Testis (tissue), 3 donors: ENCODE results near the gene SLC16A2. TPM values are rescaled to one million over a fixed set of nuclear protein-coding genes. Genes with fewer than 3 reads are reported as not detected.

Source experiments
- DNase-seq: peaks from one replicate; pipeline ENCODE4 v3.0.0-alpha.2; 2019
- H3K27ac ChIP-seq, 2 donors: fragments of 200-600 bp; sonication (generic); one replicate each; pipeline ENCODE4 v1.5.1; 2019
- H3K27me3 ChIP-seq: fragments of 200-600 bp; sonication (generic); one replicate; pipeline ENCODE4 v1.5.1; 2019
- H3K36me3 ChIP-seq: fragments of 200-600 bp; sonication (generic); one replicate; pipeline ENCODE4 v1.5.1; 2017; ENCODE audit warnings: low read depth; ENCODE audit errors: missing control alignments
- H3K4me1 ChIP-seq: fragments of 200-600 bp; sonication (generic); one replicate; pipeline ENCODE4 v1.5.1; 2019
- H3K4me3 ChIP-seq, 2 donors: fragments of 200-600 bp; sonication (generic); one replicate each; pipeline ENCODE4 v1.5.1; 2017 to 2019
- H3K9me3 ChIP-seq: fragments of 200-600 bp; sonication (generic); one replicate; pipeline ENCODE4 v1.5.1; 2017
- CTCF ChIP-seq, 3 experiments: fragments of 450-650 bp in 2 of 3; fragments of 200-600 bp in 1 of 3; sonication (generic) in 1 of 3; IDR thresholded peaks; one replicate each; pipeline ENCODE4 v1.5.1; 2016 to 2019; ENCODE audit warnings: antibody characterized with exemption in 3 of 3, mild to moderate bottlenecking in 2 of 3, moderate library complexity in 1 of 3
- POLR2A ChIP-seq: fragments of 450-650 bp; IDR thresholded peaks from one replicate; pipeline ENCODE4 v1.6.1; 2017; ENCODE audit warnings: antibody characterized with exemption, mild to moderate bottlenecking, moderate library complexity
- WGBS, 2 donors: methylation state at CpG; one replicate each; pipeline ENCODE4 v1.1.5; 2018; 5-methylcytosine and 5-hydroxymethylcytosine counted together
- intact Hi-C: fragments of 100-400 bp; cut with DNase I; formaldehyde crosslinking; loops from one replicate; pipeline ENCODE4 v1.15.1; 2023; ENCODE audit warnings: low total_unique reads
- polyA plus RNA-seq: library from polyadenylated mRNA; stranded (reverse); fragments of 350-450 nt; fragmentation: Illumina TruSeq; extraction: RNeasy Lipid Tissue Mini Kit (QIAGEN cat#74804); gene quantifications from one replicate; pipeline ENCODE4 v1.2.3, GENCODE V29; 2014; ENCODE audit warnings: low read depth, low replicate concordance; ENCODE audit not compliant: insufficient read depth
- total RNA-seq, 2 donors: library from RNA; depleted of rRNA; stranded (reverse); fragments of >200 nt; gene quantifications; one replicate each; pipeline ENCODE4 v1.2.3, GENCODE V29; 2016

Gene SLC16A2
- total and polyA plus RNA-seq, 3 donors from 2014 or later, result 2.6 to 6.7 (median 3.2) TPM

- TF ChIP-seq CTCF (IDR thresholded peaks at IDR 0.05), result no peak
- no peak for TF ChIP-seq POLR2A
- WGBS, 2 donors, result 92 to 100% methylated on average over 2 of the region's 2 CpGs
- Histone ChIP-seq H3K9me3 (no peaks in the 10 kb centered on the region), H3K36me3 (no peaks in the 10 kb centered on the region), H3K4me3 (no peak overlapping the region), H3K27me3 (no peaks in the 10 kb centered on the region), H3K4me1 (no peaks in the 10 kb centered on the region), H3K27ac (no peak overlapping the region)
- intact Hi-C loops, result no loop called here
- no peak for DNase-seq
Observed at GRCh38 chrX:74449322-74449936, 28.1 kb downstream of the SLC16A2 start.

GRCh38 chrX:74449937-74450330 lies 28.6 kb downstream of the SLC16A2 start:
- WGBS, 2 donors, result 88 to 95% methylated on average over 3 of the region's 3 CpGs
- DNase-seq, result no peak
- no peak overlapping the region for H3K27ac ChIP-seq
- H3K27me3 ChIP-seq, result no peaks in the 10 kb centered on the region
- H3K36me3 ChIP-seq, result no peaks in the 10 kb centered on the region
- H3K9me3 ChIP-seq, result no peaks in the 10 kb centered on the region
- intact Hi-C loops, result no loop called here
- H3K4me1 ChIP-seq, result no peaks in the 10 kb centered on the region
- H3K4me3 ChIP-seq, result no peak overlapping the region
- no peak for TF ChIP-seq POLR2A
- TF ChIP-seq CTCF (IDR thresholded peaks at IDR 0.05), result no peak

GRCh38 chrX:74450803-74451449 lies 29.6 kb downstream of the SLC16A2 start:
- no peak for DNase-seq
- no peak overlapping the region for H3K27ac ChIP-seq
- no peaks in the 10 kb centered on the region for H3K27me3 ChIP-seq
- TF ChIP-seq POLR2A (no peak), CTCF (IDR thresholded peaks at IDR 0.05) (no peak)
- no peaks in the 10 kb centered on the region for H3K9me3 ChIP-seq
- WGBS, 2 donors, result 89 to 100% methylated on average over 1 of the region's 1 CpG
- no peaks in the 10 kb centered on the region for H3K36me3 ChIP-seq
- no peaks in the 10 kb centered on the region for H3K4me1 ChIP-seq
- no peak overlapping the region for H3K4me3 ChIP-seq
- intact Hi-C loops, result no loop called here

GRCh38 chrX:74451450-74452198 lies 30.3 kb downstream of the SLC16A2 start:
- TF ChIP-seq POLR2A (no peak), CTCF (IDR thresholded peaks at IDR 0.05) (no peak)
- 75 to 79% methylated on average over 5 of the region's 5 CpGs for WGBS, 2 donors
- Histone ChIP-seq H3K4me1 (no peaks in the 10 kb centered on the region), H3K4me3 (no peak overlapping the region), H3K27me3 (no peaks in the 10 kb centered on the region), H3K36me3 (no peaks in the 10 kb centered on the region), H3K9me3 (no peaks in the 10 kb centered on the region), H3K27ac (no peak overlapping the region)
- DNase-seq, result no peak
- intact Hi-C loops, result no loop called here
